GM18508 (cell line): Measurements from ENCODE around the gene KSR1.

Source experiments
- ATAC-seq: cut with Tn5 transposase; IDR thresholded peaks from one replicate; pipeline ENCODE4 v1.9.1; 2021; ENCODE audit warnings: moderate number of reproducible peaks; ENCODE audit not compliant: insufficient read depth, unreplicated experiment

The KSR1 gene

DNA sequence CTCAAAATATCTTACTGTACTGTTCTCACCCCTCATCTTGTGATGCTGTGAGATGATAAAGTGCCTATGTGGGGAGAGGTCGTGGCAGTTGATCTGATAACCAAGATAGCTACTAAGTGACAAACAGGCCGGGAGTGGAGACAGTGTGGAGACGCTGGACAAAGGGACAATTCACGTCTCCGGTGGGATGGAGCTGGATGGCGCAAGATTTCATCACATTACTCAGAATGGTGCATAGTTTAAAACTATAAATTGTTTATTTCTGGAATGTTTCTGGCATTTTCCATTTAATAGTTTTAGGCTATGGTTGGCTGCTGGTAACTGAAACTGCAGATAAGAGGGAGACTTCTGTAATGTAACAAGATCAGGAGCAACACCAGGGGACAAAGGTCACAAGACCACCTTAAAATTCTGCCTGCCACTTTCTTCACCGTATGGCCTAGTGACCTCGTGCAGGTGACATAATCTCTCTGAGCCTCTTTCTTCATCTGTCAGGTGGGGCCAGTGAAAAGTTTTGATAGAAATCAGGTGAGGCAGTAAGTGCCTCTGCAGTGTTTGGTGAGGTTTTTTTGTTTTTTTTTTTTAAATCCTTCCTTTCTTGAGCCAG, 120.3 kb downstream of the KSR1 start:
- ATAC-seq = no peak

- no peak for ATAC-seq
Measured at GRCh38 chr17:27577121-27577761, 121.0 kb downstream of the KSR1 start.

GRCh38 chr17:27577884-27578717, 121.9 kb downstream of the KSR1 start:
- no peak for ATAC-seq

DNA sequence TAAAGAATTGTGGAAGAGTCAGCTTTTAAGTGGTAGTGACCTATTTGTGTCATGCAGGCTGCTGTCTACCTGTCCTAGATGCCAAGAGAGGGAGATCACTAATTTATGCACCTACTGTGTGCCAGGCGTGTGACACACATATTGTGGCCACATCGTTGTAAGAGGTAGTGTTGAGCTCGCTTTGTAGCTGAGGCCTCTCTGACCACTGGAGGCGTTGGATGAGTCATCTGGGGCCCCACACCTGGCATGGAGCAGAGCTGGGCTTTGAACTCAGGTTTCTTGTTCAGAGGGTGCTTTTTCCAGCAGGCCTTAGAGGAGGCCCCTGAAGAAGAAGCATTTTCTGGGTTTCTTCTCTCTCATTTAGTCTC, 122.5 kb downstream of the KSR1 start:
- ATAC-seq = peak; percentile 90

DNA sequence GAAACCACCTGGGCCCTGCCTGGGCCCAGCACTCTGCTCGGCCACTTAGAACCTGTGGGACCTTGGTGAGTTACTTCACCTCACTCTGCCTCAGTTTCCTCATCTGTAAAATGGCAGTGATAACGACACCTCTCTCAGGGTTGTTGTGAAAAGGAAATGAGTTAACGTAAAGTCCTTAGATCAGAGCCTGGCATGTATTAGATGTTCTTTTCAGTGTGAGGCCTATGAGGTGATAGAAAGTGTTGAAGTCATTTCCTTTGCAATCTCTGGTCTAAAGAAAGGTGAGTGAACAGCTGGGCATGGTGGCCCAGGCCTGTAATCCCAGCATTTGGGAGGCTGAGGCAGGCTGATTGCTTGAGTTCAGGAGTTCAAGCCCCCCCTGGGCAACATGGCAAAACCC, 123.1 kb downstream of the KSR1 start:
- no peak for ATAC-seq

DNA sequence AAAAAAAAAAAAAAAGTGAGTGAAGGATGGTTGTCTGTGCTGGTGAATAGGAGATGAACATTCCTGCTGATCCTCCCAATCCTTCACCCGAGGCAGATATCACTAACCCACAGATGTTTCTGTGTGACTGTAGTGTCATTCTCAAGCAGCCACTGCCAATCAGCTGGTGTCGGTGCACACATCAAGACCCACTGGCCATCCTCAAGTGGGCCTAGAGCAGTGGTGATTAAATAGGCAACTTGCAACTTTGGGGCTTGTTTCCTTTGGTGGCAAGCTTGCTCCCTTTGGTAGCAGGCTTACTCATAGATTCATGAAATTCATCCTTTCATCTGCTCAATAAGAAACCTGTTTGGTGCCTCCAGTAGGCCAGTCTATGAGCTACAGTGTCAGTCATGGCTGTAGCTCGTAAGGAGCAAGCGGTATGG, 123.7 kb downstream of the KSR1 start:
- ATAC-seq = no peak

DNA sequence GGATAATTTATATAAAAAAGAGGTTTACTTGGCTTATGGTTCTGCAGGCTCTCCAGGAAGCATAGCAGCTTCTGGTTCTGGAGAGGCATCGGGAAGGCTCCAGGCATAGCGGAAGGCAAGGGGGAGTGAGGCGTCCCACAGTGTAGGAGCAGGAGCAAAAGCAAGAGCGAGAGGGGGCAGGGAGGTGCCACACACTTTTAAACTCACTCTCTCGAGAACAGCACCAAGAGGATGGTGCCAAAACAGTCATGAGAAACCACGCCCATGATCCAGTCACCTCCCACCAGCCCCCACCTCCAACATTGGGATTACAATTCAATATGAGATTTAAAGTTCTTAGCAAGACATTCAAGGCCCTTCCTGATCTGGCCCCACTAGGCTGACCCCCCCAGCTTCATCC, 124.8 kb downstream of the KSR1 start:
- ATAC-seq = no peak

DNA sequence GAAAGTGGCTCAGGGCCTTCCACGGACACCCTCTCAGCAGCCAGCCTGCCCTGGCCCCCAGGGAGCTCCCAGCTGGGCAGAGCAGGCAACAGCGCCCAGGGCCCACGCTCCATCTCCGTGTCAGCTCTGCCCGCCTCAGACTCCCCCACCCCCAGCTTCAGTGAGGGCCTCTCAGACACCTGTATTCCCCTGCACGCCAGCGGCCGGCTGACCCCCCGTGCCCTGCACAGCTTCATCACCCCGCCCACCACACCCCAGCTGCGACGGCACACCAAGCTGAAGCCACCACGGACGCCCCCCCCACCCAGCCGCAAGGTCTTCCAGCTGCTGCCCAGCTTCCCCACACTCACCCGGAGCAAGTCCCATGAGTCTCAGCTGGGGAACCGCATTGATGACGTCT, 126.4 kb downstream of the KSR1 start:
- ATAC-seq = no peak

DNA sequence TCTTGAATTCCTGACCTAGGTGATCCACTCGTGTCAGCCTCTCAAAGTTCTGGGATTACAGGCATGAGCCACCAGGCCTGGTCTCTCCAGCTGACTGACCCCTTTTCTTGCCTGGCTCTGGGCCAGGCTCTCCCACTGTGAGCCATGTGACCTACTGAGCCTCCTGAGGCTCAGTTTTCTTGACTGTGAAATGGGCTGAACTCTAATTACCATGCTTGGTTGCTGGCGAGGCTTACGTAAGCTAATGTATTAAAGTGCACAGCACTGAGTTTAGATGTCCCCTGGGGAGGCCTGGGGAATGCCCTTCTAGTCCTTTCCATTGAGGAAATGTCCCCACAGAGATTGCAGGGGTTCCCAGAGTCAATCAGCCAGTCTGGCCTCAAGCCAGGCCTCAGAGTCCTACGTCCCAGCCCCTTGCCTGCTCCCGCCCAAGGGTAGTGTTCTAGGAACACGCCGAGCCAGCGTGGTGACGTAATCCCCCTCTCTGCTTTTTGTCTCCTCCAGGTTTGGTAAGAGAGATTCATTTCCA, 129.0 kb downstream of the KSR1 start:
- ATAC-seq = no peak

DNA sequence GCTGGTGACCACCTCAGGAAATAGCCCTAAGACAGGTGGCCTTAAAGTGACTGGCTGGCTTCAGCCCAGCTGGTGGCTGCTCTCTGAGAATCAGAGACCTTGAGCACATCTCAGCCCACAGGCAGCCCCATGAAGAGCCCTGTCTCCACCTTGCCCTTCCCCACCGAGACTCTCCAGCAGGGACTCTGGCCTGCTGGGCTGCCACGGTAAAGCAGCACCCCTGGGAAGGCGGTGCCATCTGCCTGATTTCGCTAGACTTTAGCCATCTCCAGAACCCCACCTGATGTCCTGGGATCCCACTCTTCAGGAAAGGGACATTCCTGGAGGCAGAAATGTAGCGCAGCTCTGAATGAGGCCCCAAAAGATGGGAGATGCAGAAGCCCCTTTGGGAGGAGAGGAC, 129.5 kb downstream of the KSR1 start:
- no peak for ATAC-seq

DNA sequence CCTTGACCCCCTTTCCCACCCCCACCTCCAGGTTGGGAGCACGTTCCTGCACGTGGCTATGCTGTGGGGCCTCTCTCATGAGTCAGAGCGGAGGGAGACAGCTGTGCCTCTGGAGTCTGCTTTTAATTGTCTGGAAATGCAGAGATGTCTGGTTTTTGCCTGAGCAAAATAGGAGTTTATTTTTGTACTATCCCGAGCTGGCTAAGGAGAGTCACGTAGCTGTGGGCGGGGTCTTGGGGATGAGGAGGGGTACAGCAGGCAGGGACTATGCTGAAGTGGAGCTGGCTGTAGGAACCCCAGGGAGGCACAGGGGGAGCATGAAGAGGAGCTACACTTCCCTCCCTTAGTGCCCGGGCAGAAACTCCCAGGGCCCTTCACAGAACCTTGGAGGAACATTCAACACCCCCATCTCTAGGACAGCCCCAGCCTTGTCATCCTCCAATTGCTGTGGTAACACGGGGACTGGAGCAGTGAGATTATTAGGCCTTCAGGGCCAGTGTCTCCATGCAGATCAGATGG, 130.0 kb downstream of the KSR1 start:
- ATAC-seq = no peak

DNA sequence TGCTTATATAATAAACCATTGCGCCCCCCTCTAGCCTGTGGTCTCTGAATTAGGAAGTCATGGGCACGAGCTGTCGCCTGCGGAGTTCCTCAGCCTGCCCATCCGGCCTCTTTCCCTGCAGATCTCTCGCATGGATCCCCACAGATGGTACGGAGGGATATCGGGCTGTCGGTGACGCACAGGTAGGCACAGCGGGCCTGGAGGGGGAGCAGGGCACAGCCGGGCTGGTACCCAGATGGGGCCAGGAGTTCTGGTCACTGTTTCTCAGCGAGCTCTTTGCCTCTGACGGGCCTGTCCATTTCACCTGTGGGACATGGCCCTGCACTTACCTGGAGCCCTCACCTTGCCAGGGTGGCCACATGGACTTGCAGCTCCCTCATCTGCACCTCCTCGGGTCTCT, 132.1 kb downstream of the KSR1 start:
- no peak for ATAC-seq

DNA sequence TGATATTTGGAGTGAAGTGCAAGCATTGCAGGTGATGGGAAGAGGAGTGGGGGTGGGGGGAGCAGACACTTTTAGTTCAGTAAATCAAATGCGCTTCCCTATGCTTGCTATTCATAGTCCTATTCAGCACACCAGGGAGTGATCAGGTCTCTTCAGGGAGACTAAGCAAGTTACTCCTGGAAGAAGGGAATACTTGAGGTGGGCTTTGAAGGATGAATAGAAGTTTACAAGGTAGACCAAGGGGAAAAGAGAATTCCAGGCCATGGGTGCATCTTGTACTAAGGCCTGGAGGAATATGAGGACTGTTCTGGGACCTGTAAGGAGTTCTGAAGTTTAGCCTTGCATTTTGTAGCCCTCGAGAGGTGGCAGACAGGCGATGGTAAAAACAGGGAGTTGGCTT, 134.6 kb downstream of the KSR1 start:
- no peak for ATAC-seq

DNA sequence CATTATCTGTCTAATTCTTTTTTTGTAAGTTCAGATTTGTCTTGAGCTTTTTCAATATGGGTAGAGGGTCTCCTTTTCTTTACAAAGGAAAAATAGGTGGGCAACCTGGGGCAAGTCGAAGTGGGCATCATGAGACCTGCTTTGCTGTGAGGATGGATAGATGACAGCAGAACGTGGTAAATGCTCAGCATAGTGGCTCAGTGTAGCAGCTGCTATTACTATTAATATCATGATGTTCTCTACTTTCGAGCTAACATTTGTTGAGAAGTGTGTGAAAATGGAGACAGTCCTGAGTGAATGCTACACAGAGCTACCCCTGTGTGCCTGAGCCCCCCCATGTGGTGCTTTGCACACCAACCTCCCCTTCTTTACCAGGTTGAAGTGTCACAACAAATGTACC, 135.7 kb downstream of the KSR1 start:
- ATAC-seq = no peak

DNA sequence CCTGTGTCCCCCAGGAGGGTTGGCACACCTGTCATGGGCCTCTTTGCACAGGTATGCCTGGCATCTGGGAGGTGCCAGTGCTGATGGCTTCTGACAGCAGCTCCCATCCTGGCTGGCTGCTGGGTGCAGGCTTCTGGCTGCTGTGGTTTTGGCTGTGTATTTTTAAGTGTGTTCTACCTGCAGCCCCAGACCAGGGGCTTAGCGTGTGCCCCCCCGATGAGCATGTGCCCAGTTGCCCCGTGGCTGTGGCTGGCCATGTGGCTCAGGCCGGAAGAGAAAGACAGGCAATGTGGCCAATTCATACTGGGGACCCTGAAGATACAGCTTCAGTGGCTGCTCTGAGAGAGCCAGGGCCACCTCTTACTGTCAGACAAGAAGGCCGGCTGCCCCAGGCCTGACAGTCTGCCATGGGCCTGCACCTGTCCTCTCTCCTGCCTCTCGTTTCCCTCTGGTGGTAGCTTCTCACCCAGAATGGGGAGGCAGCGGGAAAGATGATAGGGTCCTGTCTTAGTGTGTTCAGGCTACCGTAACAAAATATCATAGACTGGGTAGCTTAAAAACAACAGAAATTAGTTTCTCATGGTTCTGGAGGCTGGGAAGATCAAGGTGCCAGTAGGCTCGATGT, 137.1 kb downstream of the KSR1 start:
- no peak for ATAC-seq

DNA sequence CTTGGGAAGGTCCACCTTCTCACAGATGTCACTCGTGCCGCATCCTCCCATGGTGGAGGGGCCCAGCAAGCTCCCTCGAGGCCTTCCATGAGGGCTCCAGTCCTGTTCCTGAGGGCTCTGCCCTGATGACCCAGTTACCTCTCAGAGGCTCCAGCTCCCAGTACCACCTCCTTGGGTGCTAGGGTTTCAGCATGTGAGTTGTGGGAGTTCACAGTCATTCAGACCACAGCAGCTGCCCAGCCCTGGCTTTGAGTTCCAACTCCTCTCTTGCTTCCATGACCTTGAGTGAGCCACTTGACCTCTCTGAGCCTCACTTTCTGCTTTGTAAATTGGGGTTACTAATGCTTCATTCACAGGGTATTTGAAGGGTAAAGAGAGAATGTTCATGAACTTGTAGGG, 137.6 kb downstream of the KSR1 start:
- no peak for ATAC-seq

DNA sequence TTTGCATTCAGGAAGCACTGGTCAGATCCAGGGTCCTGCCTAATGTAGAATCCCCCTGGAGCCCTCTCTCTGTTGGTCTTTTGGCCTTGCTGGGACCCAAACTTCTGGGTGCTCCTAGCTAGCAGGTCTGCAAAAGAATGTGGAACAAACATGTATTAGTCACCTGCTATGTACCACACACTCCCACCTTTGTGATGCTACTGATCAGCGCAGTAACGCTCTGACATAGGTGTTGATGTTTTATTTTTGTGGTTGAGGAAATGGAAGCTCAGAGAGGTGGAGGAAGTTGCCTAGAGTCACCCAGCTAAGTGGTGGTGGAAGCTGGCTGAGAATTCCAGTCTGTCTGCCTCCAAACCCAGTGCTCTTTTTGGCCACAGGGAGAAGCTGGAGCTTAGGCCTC, 139.0 kb downstream of the KSR1 start:
- ATAC-seq = no peak

DNA sequence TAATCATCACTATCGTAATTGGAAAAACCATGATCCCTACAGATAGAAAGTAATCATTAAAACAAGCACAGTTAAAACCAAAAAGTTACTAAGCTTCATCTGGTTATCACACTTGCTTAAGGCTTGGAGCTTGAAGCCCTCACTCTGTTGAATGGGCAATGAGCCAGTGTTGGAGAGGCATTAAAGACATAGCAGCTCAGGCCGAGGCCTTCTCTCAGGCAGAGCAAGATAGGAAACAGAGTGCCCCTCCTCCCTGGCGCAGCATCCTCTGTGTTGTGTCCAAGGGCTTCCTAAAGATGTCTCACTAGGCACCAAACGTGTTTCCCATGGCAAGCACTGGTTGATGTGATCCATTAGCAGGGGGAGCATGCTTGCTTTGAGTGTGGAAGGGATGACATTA, 139.8 kb downstream of the KSR1 start:
- ATAC-seq = no peak

DNA sequence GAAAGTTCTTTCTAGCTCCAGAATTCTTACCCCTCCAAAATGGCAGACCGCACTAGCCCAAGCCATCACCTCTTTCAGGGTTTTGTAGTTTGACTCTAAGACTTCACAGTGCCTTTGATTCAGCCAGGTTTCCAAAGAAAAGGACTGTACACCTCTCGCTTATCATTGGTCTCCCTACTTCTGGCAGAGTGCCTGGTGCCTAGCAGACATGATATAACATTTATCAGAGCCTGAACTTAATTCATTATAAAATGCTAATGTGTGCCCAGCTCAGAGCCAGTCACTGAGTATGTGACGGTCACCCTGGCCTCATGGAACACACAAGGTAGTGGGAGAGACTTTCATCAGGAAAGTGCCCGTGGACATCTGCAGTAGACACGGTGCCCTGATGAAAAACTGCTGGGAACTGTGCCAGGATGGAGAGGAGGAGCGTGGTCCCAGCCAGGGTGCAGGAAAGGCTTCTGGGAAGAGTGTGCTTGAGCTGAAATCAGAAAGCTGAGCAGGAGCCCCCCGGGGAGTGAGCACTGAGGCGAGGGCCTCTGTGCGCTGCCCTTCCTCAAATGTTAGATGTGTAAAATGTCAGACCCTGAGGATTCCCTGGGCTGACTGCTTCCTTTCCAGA, 140.4 kb downstream of the KSR1 start:
- ATAC-seq = no peak

- no peak for ATAC-seq
Measured at GRCh38 chr17:27597188-27597580, 140.9 kb downstream of the KSR1 start.
